GM21825 (cell line): ENCODE measurements around the gene AGFG2.
"Not testable (repeated sequence)": the region's sequence is repeated elsewhere in the genome, so short reads cannot be mapped to it uniquely, and the experiment has no call there.

Experiments used
- ATAC-seq: cut with Tn5 transposase; IDR thresholded peaks from one replicate; pipeline ENCODE4 v1.9.1; 2021; ENCODE audit warnings: mild to moderate bottlenecking, moderate library complexity; ENCODE audit not compliant: unreplicated experiment

AGFG2 gene, protein sequence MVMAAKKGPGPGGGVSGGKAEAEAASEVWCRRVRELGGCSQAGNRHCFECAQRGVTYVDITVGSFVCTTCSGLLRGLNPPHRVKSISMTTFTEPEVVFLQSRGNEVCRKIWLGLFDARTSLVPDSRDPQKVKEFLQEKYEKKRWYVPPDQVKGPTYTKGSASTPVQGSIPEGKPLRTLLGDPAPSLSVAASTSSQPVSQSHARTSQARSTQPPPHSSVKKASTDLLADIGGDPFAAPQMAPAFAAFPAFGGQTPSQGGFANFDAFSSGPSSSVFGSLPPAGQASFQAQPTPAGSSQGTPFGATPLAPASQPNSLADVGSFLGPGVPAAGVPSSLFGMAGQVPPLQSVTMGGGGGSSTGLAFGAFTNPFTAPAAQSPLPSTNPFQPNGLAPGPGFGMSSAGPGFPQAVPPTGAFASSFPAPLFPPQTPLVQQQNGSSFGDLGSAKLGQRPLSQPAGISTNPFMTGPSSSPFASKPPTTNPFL

DNA sequence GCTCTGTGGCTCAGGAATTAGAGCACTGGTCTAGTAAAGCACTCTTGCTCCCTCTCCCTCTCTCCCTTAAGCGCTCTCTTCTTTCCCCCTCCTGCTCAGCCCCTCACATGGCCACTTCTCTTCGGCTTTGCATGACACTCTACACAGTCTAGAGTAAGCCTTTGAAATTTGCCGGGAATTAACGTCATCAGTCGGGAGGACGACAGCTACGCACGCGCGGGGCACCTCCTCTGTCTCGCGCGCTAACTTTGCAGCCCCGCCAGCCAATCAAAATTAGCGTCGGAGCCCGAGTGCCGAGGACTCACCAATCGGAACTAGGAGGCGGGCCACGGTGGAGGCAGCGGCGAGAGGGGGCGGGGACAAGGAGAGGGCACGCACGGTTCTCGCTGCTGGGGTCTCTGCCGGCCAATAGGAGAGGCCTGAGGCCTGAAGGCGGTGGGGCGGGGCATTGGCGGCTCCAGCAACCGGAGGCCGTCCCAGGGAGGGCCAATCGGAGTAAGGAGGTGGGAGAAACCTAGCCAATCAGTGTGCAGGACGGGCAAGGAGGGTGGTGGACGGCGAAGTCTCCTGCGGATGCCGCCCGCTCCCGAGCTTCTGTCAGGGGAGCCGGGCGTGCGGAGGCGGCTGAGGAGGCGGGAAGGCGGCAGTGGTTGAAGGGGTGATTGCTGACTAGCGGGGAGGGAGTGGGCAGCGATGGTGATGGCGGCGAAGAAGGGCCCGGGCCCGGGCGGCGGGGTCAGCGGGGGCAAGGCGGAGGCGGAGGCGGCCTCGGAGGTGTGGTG is at the start of gene AGFG2:
Gene AGFG2, plus strand, starts transcription at position 550 of the 782 bp plus-strand sequence. Its CDS starts 144 bp downstream, at position 694.
- peak; percentile 94 for ATAC-seq

DNA sequence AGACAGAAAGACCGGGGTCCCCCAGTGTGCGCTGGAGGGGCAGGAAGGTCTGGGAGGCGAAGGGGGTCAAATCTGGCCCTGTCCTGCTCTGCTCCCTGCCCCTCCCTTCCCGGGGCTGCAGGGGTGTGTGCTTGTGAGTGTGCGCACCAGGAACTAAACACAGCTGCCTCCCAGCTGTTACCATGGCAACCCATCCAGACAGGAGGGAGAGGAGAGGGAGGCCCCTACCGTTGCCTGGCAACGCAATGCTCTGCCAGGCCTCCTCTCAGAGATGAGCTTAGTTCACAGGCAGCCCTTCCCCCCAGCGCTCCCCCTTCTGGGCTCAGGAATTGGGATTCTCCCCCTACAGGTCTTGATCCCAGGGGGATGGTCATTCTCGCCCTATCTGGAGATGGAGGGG is 49.2 kb upstream of the AGFG2 start:
- no peak for ATAC-seq

DNA sequence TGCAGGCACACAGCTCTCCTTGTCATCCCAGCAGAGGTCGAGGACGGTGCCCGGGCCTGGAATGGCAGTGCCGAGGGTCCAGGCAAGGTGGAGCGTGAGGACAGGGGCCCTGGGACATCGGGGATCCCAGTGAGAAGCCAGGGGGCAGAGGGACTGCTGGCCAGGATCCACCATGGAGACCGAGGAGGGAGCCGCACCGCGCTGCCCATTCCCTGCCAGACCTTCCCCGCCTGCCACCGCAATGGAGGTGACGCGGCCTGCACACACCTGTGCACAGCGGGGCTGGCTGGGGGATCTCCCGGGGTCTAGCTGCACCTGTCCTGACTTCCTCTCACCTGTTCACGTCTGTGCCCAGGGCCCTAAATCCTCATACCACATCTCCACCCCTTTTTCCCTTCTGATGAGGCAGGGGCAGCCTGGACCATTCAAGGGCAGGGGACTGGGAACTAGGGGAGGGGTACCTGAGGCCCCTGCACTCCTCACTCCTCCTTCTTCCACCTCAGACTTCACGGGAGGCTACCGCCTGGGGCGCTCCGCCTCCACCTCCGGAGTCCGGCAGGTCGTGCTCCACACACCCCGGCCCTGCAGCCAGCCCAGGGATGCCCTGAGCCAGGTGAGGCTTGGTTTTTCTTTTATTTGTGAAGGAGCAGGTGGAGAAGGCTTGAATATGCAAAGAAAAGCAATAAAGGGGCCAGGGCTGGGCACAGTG is 48.4 kb upstream of the AGFG2 start:
- no peak for ATAC-seq

DNA sequence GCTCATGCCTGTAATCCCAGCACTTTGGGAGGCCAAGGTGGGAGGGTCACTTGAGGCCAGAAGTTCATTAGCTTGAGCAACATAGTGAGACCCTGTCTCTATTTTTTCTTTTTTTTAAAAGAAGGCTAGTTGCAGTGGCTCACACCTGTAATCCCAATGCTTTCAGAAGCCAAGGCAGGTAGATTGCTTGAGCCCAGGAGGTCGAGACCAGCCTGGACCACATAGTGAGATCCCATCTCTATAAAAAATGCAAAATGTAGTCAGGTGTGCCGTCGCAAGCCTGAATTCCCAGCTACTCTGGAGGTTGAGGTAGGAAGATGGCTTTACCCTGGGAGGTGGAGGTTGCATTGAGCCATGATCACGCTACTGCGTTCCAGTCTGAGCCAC is 47.8 kb upstream of the AGFG2 start:
- no peak for ATAC-seq

DNA sequence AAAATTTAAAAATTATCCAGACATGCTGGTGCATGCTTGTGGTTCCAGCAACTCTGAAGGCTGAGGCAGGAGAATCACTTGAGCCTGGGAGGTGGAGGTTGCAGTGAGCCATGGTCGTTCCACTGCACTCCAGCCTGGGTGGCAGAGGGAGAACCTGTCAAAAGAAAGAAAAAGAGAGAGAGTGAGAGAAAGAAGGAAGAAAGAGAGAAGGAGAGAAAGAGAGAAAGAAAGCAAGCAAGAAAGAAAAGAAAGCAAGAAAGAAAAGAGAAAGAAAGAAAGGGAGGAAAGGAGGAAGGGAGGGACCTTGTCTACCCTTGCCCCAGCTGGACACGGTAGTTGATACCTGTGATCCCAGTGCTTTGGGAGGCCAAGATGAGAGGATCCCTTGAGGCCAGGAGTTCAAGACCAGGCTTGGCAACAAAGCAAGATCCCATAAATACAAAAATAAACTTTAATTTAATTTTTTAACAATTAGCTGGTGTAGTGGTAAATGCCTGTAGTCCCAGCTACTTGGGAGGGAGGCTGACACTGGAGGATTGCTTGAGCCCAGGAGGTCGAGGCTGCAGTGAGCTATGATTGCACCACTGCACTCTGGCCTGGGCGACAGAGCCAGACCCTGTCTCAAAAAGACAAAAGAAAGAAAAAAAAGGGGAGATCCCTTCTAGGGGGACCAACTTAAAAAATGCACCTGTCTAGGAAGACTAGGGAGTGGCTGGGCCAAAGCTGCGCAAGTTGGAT is 46.1 kb upstream of the AGFG2 start:
- ATAC-seq: no peak

DNA sequence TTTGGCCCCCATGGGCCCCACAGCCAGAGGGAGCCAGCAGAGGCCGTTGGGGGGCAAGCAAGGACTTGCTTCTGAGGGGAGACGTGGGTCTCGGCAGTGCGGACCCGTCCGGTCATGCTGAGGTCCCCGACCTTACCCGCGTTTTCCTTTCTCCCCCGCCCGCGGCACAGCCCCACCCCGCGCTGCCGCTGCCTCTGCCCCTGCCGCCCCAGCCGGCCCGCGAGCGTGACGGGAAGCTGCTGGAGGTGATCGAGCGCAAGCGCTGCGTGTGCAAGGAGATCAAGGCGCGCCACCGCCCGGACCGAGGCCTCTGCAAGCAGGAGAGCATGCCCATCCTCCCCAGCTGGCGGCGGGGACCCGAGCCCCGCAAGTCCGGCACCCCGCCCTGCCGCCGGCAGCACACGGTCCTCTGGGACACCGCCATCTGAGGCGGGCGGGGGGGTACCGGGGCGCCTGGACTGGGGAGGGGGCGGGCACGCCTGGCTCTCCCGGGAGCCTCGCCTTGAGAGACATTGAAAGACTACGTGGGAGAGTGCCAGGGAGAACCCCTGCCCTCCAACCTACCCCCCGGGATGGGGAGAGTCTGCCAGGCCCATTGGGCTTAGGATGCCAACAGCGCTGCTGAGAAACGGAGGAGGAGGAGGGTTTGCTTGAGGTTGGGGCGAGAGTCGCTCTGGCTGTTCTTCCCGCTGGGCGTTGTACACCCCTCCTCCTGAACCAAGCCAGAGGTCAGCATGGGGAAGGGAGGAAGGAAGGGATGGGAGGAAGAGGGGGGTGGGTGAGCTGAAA is 45.3 kb upstream of the AGFG2 start:
- ATAC-seq: no peak

DNA sequence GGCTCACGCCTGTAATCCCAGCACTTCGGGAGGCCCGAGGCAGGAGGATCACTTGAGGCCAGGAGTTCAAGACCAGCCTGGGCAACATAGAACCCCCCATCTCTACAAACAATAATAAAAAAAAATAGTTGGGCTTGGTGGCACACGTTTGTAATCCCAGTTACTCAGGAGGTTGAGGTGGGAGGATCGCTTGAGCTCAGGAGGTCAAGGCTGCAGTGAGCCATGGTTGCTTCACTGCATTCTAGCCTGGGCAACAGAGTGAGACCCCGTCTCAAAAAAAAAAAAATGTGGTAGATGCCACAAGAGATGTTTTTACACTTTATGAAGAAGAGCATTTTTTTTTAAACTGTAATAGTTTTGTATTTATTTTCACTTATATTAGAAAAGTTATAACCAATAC is 42.5 kb upstream of the AGFG2 start:
- no peak for ATAC-seq

DNA sequence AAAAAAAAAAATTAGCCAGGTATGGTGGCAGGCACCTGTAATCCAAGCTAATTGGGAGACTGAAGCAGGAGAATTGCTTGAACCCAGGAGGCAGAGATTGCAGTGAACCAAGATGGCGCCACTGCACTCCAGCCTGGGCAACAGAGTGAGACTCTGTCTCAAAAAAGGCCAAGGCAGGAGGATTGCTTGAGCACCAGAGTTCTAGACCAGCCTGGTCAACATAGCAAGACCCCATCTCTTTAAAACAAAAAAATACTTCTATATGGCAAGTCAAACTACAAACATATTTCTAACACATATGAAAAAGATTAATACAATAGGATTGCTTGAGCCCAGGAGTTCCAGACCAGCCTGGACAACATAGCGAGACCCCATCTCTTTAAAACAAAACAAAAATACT is 38.3 kb upstream of the AGFG2 start:
- ATAC-seq: not testable (repeated sequence)

DNA sequence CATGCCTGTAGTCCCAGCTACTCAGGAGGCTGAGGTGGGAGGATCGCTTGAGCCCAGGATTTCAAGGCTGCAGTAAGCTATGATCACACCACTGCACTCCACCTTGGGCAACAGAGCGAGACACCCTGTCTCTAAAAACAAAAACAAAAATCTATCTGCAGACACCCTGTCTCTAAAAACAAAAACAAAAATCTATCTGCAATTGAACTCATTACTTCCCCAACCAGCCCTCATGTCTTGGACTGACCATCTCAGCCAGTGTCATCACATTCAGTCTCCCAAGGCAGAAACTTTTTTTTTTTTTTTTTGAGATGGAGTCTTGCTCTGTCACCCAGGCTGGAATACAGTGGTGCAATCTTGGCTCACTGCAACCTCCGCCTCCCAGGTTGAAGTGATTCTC is 35.0 kb upstream of the AGFG2 start:
- ATAC-seq: not testable (repeated sequence)

DNA sequence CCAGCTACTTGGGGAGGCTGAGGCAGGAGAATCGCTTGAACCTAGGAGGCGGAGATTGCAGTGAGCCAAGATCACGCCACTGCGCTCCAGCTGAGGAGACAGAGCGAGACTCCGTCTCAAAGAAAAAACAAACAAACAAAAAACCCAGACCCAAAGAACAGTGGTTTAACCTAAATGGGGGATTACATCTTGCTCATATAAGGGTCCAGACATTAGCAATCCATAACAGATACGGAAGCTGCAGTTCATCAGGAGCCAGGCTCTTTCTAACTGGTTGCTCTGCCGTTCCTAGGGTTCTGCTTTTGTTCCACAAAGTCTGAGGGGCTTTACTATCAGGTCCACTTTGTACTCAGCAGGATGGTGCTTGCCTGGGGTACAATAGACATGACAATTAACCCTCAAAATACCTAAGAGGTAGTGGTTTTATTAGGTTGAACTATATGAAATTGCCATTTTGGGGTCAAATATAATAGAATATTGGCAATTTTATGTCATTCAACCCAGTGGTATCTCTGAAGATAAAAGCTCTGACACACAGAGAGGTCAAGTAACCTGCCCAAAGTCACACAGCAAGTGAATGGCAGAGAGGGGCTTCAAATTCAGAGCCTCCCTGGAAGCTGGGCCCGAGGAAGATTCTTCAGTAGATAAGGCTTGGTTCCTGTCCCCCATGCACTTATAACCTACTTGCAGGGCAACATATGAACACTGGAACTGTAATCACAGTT is 34.0 kb upstream of the AGFG2 start:
- no peak for ATAC-seq

DNA sequence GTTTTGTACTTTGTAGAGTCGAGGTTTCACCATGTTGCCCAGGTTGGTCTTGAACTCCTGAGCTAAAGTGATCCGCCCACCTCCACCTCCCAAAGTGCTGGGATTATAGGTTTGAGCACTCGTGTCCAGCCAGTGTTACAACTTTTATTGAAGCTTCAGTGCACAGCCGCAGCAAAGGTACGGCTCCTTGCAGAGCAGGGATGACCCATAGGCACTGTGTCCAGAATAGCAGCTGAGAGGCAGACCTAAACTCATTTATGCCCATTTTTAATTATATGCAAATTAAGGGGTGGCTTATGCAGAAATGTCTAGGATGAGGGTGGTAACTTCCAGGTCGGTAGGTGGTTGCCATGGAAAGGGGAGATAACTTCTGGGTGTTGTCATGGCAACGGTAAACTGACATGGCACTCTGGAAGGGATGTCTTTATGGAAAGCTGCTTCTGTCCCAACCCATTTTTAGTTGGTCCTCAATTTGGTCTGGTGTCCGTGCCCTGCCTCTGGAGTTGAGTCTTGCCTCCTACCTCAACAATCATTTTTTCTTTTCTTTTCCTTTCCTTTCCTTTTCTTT is 32.6 kb upstream of the AGFG2 start:
- no peak for ATAC-seq

DNA sequence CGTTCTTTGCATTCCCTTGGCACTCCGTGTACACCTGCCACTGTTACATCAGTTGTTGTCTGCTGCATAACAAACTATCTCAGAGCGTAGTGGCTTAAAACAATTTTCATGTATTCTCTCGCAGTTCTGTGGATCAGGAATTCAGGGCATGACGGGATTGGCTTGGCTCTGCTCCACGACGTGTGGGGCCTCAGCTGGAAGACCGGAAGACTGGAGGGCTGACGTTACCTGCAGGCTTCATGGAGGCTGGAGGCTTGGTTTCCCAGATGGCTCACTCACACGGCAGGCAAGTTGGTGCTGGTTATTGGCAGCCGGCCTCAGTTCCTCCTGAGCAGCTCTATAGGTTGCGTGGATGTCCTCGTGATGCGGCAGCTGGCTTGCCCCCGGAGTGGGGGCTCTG is 29.8 kb upstream of the AGFG2 start:
- ATAC-seq: no peak

DNA sequence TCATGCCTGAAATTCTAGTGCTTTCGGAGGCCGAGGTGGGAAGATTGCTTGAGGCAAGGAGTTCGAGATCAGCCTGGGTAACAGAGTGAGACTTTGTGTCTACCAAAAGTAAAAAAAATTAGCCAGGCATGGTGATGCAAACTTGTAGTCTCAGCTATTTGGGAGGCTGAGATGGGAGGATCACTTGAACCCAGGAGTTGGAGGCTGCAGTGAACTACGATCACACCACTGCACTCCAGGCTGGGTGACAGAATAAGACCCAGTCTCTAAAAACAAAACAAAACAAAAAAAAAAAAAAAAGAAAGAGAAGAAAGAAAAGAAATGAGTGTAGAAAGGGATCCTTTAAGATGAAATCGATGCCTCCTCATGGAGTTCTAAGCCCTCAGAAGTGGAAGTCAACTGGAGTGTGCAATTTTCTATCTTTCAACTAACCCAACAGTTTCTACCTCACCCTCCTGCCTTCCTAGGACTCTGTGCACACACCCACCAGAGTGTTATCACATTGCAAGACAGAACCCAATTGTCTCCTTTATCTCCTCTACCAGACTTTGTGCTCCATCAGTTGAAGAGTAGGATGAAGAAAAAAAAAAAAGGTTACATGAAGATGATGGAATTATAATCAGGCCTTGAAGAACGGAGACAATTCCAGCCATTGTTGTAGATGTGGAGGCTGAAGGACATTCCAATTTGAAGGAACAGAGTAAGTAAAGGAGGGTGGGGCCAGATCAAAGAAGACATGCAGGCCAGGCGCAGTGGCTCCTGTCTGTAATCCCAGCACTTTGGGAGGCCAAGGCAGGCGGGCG is 28.4 kb upstream of the AGFG2 start:
- no peak for ATAC-seq

DNA sequence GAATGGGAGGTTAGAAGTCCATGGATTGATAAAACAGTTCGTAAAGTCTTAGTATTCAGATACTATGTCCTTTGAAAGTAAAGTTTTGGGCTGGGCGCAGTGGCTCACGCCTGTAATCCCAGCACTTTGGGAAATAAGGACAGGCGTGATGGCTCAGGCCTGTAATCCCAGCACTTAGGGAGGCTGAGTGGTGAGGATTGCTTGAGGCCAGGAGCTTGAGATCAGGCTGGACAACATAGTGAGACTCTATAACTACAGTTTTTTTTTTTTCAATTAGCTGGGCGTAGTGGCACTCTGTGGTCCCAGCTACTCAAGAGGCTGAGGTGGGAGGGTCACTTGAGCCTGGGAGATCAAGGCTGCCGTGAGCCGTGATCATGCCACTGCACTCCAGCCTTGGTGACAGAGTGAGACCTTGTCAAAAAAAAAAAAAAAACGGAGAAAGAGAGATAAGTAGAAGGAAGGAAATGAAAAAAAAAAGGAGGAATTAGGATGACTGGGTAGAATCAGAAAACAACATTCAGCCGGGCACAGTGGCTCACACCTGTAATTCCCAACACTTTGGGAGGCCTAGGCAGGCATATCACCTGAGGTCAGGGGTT is 25.7 kb upstream of the AGFG2 start:
- ATAC-seq: no peak

DNA sequence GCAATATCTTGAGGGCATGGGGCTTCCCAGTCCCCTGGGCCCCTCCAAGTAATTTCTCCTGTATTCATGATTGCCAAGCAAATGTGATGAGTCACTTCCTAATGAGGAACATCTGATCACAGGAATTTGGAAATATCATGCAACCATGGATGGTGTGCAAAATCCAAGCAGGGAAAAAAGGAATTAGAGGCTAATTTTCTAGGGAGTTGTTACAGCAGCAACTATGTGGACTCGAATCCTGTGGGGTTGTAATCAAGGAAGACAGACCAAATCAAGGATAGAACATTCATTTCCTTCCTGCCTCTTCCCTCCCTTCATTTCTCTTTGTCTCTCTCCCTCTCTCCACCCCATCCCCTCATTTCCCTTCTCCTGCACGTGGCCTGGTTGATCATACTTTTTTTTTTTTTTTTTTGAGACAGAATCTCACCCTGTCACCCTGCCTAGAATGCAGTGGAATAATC is 23.9 kb upstream of the AGFG2 start:
- ATAC-seq: no peak

DNA sequence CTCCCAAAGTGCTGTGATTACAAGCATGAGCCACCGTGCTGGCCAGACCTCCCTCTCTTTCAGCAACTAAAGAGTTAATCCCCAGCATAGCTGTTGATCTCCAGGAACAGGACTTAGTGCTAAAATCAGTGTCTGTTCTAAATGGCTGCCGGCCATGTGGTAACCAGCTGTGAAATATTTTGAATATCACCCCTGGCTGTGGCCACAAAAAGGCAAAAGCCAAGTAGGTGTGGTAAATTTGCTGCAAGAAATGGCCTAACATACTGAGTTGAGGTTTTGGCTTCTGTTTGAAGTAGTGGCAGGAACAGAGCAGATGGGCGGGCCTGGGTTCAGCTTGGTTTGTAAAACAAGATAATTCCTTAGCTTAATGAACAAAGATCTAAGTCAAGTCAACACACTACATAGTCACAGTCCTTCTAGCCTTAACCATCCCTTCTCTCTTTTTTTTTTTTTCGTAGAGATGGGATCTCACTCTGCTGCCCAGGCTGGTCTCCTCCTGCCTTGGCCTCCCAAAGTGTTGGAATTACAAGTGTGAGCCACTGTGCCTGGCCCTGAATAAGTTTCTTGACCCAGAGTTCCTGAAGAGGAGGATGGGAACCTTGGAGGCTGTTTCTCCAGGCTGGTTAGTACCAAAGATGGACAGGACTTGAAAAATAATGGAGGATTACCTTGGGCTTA is 22.7 kb upstream of the AGFG2 start:
- no peak for ATAC-seq

DNA sequence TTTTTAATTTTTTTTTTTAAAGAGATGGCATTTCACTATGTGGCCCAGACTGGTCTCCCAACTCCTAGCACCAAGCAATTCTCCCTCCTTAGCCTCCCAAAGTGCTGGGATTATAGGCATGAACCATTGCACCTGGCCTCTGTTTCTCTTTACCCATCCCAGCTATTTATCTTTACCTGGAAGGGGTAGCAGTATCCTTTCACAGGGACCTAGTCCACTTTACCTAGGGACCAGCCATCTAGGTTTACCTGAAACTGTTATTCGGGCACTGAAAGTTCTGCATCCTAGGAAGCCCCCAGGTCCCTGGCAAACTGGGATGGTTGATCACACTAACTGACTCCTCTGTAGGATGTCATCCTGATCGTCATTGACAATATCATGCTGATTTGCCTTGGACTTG is 21.7 kb upstream of the AGFG2 start:
- ATAC-seq: no peak
